LHCN-M2 (cell line): ENCODE results near the gene KLF13. TPM values are rescaled to one million over a fixed set of nuclear protein-coding genes. Genes with fewer than 3 reads are reported as not detected.
A peak's percentile ranks its signal among the peaks of the same experiment; 100 is the strongest.

ENCODE experiments used
- DNase-seq: peaks from one replicate; pipeline ENCODE4 v3.0.0-alpha.2; 2012; ENCODE audit warnings: low read depth
- total RNA-seq: library from RNA; depleted of rRNA; stranded (reverse); fragments of >200 nt; gene quantifications from 2 replicates; pipeline ENCODE4 v1.2.3, GENCODE V29; 2014

Gene KLF13
- total RNA-seq, 1 experiment from 2014 or later = 19.3 TPM

- DNase-seq = no peak
Measured at GRCh38 chr15:31332020-31332680, 5.5 kb downstream of the KLF13 start.

GRCh38 chr15:31332681-31333071 is 6.0 kb downstream of the KLF13 start:
- no peak for DNase-seq

GRCh38 chr15:31333119-31333518 is 6.5 kb downstream of the KLF13 start:
- no peak for DNase-seq

GRCh38 chr15:31333820-31334219 is 7.2 kb downstream of the KLF13 start:
- no peak for DNase-seq

GRCh38 chr15:31335989-31336592 is 9.5 kb downstream of the KLF13 start:
- DNase-seq = no peak

- DNase-seq = no peak
Measured at GRCh38 chr15:31336593-31337295, 10.1 kb downstream of the KLF13 start.

GRCh38 chr15:31337352-31338031 is 10.9 kb downstream of the KLF13 start:
- no peak for DNase-seq

GRCh38 chr15:31338318-31338878 is 11.8 kb downstream of the KLF13 start:
- DNase-seq = no peak

- DNase-seq = peak; percentile 85
Measured at GRCh38 chr15:31338879-31339557, 12.4 kb downstream of the KLF13 start.

GRCh38 chr15:31339558-31339895 is 12.9 kb downstream of the KLF13 start:
- DNase-seq = no peak

GRCh38 chr15:31340047-31340446 is 13.4 kb downstream of the KLF13 start:
- no peak for DNase-seq

GRCh38 chr15:31340592-31340991 is 14.0 kb downstream of the KLF13 start:
- DNase-seq = no peak

GRCh38 chr15:31341071-31341470 is 14.4 kb downstream of the KLF13 start:
- DNase-seq = no peak

- DNase-seq = no peak
Measured at GRCh38 chr15:31341496-31342195, 15.0 kb downstream of the KLF13 start.

- DNase-seq = no peak
Measured at GRCh38 chr15:31342381-31342780, 15.7 kb downstream of the KLF13 start.

GRCh38 chr15:31342781-31343626 is 16.4 kb downstream of the KLF13 start:
- no peak for DNase-seq

GRCh38 chr15:31343831-31344230 is 17.2 kb downstream of the KLF13 start:
- DNase-seq = no peak

- DNase-seq = no peak
Measured at GRCh38 chr15:31344266-31344665, 17.6 kb downstream of the KLF13 start.

GRCh38 chr15:31344823-31345605 is 18.4 kb downstream of the KLF13 start:
- no peak for DNase-seq
